ENCODE measurements around the gene RAB41.

DNA sequence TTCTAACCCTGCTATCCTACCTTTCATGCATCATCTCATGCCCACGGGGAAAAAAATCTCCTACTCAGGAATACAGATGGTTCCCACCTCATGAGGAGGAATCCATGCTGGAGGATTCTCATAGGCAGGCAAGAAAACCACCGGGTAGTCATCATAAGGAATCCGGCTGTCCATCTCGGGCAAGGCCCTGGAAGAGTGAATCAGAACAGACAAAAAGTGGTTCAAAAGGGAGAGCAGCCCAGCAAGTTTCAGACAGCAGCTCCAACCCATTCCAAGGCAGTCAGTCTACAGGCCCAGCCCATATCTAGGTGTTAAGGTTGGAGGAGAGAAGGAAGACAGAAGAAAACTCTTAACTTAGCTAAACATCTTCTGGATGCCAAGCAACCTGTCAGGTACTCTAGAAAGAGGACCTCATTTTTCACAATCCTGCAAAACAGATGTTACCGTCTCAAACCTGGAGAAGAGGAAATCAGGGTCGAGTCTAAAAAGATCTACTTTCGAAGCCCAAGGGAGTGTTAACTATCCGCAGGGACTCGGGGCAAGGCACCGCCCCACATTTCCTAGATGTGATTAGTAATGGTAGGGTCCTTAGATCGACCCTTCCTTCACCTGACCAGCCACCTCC lies 7.3 kb downstream of the RAB41 start:
- TF ChIP-seq EZH2 (IDR thresholded peaks at IDR 0.05; ENCODE audit: borderline replicate concordance, low read depth, low read length, severe bottlenecking): no peak
- TF ChIP-seq POLR2AphosphoS5 (IDR thresholded peaks at IDR 0.05; ENCODE audit: insufficient read depth, low read depth, low read length): no peak
- TF ChIP-seq, protein P1, sequence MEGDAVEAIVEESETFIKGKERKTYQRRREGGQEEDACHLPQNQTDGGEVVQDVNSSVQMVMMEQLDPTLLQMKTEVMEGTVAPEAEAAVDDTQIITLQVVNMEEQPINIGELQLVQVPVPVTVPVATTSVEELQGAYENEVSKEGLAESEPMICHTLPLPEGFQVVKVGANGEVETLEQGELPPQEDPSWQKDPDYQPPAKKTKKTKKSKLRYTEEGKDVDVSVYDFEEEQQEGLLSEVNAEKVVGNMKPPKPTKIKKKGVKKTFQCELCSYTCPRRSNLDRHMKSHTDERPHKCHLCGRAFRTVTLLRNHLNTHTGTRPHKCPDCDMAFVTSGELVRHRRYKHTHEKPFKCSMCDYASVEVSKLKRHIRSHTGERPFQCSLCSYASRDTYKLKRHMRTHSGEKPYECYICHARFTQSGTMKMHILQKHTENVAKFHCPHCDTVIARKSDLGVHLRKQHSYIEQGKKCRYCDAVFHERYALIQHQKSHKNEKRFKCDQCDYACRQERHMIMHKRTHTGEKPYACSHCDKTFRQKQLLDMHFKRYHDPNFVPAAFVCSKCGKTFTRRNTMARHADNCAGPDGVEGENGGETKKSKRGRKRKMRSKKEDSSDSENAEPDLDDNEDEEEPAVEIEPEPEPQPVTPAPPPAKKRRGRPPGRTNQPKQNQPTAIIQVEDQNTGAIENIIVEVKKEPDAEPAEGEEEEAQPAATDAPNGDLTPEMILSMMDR (IDR thresholded peaks at IDR 0.05; ENCODE audit: extremely low read depth in 1 of 2, insufficient read depth in 1 of 2, low read depth in 1 of 2, low read length in 2 of 2): no peak
- no peak for TF ChIP-seq POLR2A (IDR thresholded peaks at IDR 0.05; ENCODE audit: low read depth, low read length)
- TF ChIP-seq, protein P2, sequence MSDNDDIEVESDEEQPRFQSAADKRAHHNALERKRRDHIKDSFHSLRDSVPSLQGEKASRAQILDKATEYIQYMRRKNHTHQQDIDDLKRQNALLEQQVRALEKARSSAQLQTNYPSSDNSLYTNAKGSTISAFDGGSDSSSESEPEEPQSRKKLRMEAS (IDR thresholded peaks at IDR 0.05; ENCODE audit: insufficient read depth, insufficient read length): no peak
- TF ChIP-seq JUN (IDR thresholded peaks at IDR 0.05; ENCODE audit: borderline replicate concordance, insufficient read depth, insufficient read length, low read depth): no peak
- no peak for TF ChIP-seq GATA2 (IDR thresholded peaks at IDR 0.05; ENCODE audit: insufficient read depth, insufficient read length, low read depth, low read length)
- TF ChIP-seq FOS (IDR thresholded peaks at IDR 0.05; ENCODE audit: borderline replicate concordance, insufficient read depth, low read length): no peak
- no peak for TF ChIP-seq MYC (IDR thresholded peaks at IDR 0.05; ENCODE audit: low read depth, low read length)
